Stimulated activated CD4-positive, alpha-beta T cell treated with anti-CD3 and anti-CD28 coated beads, Interleukin-4, amount 100 ng/mL, for 1 hour (primary cell): ENCODE data around the gene PHC2.

ENCODE experiments used
- DNase-seq: peaks from one replicate; pipeline ENCODE4 v3.0.0-alpha.2; 2020

The PHC2 gene

GRCh38 chr1:33414879-33415278 is 16.0 kb downstream of the PHC2 start:
- no peak for DNase-seq

- no peak for DNase-seq
These were observed 20.7 kb downstream of the PHC2 start for GRCh38 chr1:33410091-33410701.

DNA sequence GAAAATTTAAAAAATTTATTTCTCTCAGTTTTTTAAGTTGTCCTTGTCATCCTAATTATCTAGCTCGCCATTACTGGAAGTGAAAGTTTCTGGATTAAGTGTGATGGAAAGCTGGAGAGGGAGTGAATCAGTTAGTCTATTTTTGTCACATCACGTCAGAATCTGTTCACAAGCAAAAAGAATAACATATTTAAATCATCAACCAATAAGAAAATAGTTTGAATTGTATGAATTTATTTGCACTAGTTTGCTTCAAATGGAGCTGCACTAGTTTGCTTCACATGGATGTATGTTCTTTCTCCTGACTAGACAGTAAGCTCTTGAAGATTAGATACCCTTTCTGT is 22.8 kb downstream of the PHC2 start:
- no peak for DNase-seq

GRCh38 chr1:33407352-33408092 is 23.4 kb downstream of the PHC2 start:
- DNase-seq, result no peak

DNA sequence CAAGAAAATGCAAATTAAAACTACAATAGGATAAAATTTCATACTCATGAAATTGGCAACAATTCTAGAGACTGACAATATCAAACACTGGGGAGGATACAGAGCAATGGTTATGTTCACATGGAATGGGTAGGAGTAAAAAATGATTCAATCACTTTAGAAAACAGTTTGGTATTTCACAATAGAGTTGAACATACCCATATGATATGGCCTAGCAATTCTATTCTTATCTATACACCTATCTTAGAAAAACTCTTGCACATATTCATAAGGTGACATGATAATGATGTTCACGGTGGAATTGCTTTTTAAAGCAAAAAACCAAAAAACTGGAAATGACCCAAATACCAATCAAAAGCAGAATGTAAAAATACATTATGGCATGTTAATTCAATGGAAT is 28.7 kb downstream of the PHC2 start:
- no peak for DNase-seq

DNA sequence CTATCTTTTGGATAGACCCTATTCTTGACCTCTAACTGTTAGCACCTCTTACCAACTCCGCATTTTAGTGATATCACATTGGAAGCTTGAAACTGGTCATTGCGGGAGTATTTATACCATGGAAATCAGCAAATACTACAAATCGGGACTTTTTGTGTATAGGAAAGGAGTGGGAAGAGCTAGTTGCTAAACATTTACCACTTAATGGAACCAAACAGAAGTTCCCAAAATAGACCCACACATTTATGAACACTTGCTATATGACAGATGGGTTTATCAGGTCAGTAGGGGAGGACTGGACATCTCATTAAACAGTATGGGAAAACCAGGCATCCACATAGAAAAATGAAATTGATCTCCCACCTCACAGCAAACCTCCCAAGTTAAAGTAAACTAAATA is 29.4 kb downstream of the PHC2 start:
- DNase-seq, result no peak

GRCh38 chr1:33400153-33400911 is 30.6 kb downstream of the PHC2 start:
- DNase-seq, result no peak

DNA sequence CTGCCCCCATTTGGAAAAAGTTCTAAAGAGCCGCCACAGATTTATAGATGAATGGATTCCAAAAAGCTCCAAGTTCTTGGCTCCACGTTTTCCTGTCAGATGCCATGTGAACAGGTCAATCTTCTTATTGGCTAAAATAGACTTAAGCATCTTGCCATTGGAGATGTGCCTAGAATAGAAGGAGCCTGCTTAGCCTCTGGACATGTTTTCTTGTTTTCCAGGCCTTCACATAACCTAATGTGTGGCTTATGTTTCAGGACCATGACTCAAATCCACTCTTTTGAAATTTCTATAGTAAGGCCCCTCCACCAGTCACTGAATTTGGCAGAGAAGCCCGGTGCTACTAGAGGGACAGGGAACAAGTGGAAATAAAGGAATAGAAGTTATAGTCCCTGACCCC is 31.5 kb downstream of the PHC2 start:
- no peak for DNase-seq

- DNase-seq, result no peak
These were observed 32.9 kb downstream of the PHC2 start for GRCh38 chr1:33397994-33398393.

GRCh38 chr1:33397125-33397506 is 33.8 kb downstream of the PHC2 start:
- no peak for DNase-seq

GRCh38 chr1:33396188-33397124 is 34.4 kb downstream of the PHC2 start:
- DNase-seq, result no peak

DNA sequence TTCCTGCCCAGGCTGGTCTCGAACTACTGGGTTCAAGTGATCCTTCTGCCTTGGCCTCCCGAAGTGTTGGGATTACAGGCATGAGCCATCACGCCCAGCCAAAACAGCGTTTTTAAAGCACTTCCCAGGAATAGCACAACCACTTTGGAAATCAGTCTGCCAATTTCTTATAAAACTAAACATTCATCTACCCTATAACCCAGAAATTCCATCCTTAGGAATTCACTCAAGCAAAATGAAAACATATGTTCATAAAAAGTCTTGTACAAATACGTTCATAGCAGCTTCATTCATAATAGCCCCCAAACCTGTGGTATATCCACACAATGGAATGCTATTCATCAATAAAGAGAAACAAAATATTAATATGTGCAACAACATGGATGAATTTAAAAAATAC is 36.1 kb downstream of the PHC2 start:
- DNase-seq, result no peak

DNA sequence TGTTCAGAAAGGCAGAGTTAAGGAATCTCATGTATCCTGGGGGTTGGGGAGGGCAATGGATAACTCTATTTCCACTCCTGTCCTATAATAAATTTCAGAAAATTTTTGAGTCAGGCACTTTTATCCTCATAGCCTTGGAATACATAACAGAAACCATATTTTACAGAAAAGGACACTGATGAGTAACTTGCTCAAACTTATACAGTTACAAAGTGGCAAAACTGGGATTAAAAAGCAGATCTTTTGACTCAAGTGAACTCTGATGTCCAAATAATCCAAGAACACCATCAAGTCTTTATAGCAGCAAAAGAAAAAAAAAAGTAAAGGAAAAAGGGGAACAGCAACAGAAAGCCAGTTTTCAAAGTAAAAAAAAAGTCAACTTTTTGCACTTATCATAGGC is 36.9 kb downstream of the PHC2 start:
- no peak for DNase-seq

- DNase-seq, result no peak
These were observed 37.4 kb downstream of the PHC2 start for GRCh38 chr1:33393524-33393923.

- no peak for DNase-seq
These were observed 38.3 kb downstream of the PHC2 start for GRCh38 chr1:33392639-33393038.

- no peak for DNase-seq
These were observed 38.7 kb downstream of the PHC2 start for GRCh38 chr1:33392206-33392605.

DNA sequence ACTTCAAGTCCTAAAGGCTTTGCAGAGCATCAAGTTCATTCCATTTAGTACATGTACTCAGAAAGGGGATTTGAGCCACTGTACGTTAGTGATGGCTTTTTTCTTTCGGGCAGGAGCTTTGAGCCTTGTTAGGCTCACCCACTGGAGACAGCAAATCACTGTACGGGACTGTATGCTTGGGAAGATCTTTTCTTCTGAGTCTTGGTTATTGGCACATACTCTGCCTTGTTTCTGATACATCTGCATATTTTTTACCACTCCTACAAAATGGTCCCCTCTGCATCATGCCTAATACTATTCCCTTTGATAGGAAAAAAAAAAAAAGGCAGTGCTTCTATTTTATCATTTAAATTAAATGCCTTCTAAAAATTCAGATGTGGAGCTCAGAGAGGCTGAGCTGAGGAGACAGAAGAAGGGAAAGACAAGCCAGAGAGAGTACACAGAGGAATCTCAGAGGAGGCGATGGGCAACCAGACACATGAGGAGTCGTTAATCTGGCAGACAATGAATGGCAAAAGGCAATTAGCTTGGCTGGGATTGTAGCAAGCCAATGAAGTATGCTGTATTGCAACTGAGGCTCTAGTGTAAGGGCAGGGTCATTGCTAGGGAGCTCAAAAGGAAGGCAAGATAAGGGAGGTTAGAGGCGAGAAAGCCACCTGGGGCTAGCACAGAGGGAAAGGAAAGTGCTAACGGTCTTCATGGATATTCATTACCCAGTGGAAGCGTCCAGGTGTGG is 39.4 kb downstream of the PHC2 start:
- no peak for DNase-seq

- DNase-seq, result no peak
These were observed 40.4 kb downstream of the PHC2 start for GRCh38 chr1:33390542-33390941.

- no peak for DNase-seq
These were observed 41.8 kb downstream of the PHC2 start for GRCh38 chr1:33388805-33389771.

- DNase-seq, result no peak
These were observed 43.3 kb downstream of the PHC2 start for GRCh38 chr1:33387625-33388024.

GRCh38 chr1:33385251-33385650 is 45.6 kb downstream of the PHC2 start:
- no peak for DNase-seq
